GM21723 (cell line): ENCODE results near the gene ADD1.

Experiments used
- ATAC-seq: cut with Tn5 transposase; IDR thresholded peaks from one replicate; pipeline ENCODE4 v1.9.1; 2021; ENCODE audit warnings: mild to moderate bottlenecking, moderate library complexity; ENCODE audit not compliant: unreplicated experiment

Gene ADD1

DNA sequence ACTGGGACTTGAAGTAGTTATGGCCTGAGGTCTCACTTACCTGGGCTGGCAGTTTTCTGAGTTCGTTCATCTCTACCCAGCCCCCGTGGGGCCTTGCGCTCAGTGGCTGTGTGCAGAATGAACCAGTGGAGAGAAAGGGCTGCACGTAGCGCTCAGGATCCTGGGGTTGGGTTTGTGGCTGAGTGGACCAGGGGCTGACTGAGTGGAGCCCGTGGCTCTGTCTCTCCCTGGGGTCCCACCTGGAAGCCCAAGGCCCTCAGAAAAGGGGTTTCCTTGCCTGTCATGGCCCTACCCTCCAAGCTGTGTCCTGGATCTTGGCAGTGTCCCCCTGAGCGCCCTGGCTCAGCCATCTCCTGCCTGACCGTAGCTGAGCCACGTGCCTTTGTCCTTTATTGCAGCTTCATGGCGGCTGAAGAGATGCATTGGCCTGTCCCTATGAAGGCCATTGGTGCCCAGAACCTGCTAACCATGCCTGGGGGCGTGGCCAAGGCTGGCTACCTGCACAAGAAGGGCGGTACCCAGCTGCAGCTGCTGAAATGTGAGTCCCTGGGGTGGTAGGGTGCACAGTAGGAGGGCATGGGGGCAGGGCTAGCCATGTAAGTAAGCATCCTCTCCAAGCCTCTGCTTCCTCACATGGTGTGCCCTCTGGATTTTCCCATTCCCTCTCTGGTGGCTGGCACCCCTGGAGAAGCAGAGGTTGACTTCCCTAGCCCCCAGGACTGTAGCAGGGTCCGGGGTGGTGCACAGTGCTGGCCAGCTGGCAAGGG, 23.2 kb upstream of the ADD1 start:
- no peak for ATAC-seq

DNA sequence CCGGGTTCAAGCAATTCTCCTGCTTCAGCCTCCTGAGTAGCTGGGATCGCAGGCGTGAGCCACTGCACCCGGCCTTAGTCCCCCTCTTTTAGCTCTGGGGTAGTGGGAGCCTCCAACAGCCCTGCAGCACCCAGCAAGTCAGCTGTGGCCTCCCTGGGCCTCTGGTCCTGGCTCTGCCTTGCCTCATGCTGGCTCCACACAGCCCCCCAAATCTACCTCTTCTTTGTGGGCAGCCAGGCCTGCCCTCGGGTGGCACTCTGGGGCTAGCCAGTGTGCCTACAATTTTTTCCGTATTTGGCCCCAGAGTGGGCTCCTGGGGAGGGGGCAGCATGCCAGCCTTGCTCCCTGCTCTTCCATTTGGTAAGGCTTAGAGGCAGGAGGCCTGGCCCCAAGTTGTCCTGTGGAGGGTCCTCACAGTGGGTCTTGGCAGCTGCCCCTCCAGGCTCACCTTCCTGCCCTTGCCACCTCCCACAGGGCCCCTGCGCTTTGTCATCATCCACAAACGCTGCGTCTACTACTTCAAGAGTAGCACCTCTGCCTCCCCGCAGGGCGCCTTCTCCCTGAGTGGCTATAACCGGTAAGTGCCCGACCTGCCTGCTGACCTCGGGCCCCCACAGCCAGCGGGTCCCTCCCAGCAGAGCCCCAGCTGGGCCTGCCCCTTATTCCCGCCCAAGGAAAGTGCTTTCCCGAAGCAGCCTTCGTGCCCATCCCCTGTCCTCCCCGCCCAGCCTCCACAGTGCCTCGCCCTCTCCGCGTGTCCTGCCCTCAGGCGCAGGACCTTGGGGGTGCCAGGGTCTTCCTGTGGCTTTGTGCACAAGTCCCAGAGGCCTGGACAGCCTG, 21.0 kb upstream of the ADD1 start:
- ATAC-seq: no peak

- ATAC-seq: no peak
These were observed 20.4 kb upstream of the ADD1 start for GRCh38 chr4:2823301-2823670.

DNA sequence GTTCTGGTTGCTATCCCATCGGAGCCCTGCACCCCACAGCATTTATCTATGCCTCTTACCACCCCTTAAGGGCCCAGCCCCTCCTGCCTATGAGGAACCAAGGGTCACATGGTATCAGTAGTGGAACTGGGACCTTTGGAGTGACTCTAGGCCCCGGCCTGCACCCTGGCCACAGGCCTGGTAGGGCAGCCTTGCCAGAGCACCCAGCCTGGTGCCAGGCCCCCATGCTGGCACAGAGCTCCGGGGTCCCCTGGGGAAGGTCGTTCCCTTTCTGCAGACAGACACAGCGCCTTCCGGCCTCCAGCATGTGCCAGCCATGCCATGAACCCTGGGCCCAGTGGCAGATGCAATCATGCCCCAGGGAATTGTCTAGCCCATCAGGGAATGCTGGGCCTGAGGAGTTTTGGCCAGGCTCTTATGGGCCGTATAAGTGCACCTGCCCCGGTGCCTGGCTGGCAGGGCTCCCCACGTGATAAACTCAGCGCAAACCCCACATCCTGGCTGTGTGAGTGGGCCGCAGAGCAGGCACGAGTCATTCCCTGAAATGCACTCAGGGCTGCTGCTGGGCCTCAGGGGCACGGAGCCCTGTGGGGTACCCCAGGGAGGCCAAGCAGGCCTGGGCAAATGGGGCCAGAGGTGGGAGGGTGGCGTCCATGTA, 19.8 kb upstream of the ADD1 start:
- ATAC-seq: no peak

- ATAC-seq: no peak
These were observed 19.3 kb upstream of the ADD1 start for GRCh38 chr4:2824329-2824835.

DNA sequence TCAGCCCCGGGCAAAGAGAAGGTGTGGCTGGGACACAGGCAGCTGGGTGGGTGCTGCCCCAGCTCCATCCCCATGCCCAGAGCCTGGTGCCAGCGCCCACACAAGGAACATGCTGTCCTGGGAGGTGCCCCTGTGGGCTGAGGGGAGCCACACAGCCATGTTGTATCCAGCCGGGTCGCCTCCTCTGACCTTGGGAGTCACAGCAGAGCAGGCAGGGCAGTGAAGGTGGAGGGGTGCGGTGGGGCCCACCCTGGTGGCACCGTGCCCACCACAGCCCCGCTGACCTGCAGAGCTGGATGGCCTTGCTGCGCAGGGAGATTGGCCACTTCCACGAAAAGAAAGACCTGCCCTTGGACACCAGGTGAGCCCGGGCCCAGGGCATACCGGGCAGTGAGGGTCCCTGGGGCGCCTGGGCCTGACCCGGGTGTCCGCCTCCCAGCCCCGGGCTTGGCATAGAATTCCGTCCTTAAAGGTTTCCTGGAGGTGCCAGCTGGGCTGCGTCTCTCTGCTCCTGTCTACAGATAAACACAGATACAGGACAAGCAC, 18.7 kb upstream of the ADD1 start:
- no peak for ATAC-seq

GRCh38 chr4:2825740-2826139, 17.9 kb upstream of the ADD1 start:
- ATAC-seq: no peak

DNA sequence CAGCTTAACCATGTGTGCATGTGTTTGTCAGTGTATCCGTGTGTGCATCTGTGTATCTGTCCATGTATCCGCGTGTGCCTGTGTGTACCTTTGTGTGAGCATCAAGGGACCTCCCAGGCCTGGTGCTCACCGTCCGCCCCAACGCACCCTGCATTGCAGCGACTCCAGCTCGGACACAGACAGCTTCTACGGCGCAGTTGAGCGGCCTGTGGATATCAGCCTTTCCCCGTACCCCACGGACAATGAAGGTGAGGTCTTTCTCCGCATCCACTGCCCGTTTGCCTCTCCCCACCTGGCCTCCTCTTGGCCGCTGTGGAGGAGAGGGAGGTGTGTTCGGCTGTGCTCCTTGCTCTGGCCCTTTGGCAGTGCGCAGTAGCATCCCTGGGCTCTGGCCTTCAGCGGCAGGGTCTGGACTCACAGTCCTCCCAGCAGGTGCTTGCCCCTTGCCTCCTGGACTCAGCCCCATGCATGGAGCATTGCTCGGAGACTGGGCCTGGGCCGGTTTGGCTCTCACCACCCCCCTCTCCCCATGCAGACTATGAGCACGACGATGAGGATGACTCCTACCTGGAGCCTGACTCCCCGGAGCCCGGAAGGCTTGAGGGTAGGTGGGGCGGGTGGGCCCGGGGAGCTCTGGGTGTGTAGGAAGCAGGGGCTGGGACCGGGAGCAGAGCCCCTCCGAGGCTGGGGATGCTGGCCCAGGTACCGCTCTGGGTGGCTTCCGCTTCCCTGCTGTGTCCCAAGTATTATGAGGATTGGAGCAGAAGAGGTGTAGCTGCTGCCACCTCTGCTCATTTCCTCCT, 16.4 kb upstream of the ADD1 start:
- no peak for ATAC-seq

- no peak for ATAC-seq
These were observed 15.5 kb upstream of the ADD1 start for GRCh38 chr4:2827874-2828751.

DNA sequence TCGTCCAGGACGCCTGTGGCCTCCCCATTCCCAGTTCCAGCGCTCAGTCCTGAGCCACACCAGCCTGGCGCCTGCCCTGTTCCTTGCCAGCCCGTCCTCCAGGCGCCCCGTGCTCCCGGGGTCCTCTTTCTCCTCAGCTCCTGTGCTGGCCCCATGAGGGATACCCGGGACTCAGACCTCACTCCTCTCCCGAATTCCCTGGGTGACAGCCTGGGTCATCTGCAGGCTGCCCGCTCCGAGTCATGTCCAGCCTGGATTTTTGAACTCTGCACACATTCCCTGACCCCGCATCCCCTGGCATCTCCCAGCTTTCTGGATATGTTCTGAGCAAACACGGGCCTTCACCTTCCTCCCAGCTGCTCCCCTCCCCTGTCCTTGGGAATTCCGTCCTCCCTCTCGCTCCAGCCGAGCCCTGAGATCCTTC, 14.9 kb upstream of the ADD1 start:
- no peak for ATAC-seq

DNA sequence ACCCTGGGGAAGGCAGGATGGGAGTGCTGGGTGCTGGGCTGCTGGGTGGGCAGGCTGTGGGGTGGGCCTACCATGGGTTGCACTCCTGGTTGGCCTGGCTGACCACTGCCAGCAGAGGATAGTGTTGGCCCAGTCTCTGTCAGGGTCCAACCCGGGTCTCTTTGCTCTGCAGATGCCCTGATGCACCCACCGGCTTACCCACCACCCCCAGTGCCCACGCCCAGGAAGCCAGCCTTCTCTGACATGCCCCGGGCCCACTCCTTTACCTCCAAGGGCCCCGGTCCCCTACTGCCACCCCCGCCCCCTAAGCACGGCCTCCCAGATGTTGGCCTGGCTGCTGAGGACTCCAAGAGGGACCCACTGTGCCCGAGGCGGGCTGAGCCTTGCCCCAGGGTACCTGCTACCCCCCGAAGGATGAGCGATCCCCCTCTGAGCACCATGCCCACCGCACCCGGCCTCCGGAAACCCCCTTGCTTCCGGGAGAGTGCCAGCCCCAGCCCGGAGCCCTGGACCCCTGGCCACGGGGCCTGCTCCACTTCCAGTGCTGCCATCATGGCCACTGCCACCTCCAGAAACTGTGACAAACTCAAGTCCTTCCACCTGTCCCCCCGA, 14.2 kb upstream of the ADD1 start:
- no peak for ATAC-seq

DNA sequence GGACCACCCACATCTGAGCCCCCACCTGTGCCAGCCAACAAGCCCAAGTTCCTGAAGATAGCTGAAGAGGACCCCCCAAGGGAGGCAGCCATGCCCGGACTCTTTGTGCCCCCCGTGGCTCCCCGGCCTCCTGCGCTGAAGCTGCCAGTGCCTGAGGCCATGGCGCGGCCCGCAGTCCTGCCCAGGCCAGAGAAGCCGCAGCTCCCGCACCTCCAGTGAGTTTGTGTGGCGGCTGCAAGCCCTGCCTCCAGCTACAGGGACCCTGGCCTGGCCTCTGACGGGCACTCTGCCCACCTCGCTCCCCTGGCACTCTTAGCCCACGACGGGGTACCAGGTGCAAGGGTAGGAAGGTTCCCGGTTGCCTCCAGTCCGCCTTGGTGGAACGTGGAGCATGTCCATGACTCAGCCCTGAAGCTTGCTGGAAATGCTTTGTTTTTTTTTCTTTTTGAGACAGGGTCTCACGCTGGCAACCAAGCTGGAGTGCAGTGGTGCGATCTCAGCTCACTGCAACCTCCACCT, 13.7 kb upstream of the ADD1 start:
- ATAC-seq: no peak

DNA sequence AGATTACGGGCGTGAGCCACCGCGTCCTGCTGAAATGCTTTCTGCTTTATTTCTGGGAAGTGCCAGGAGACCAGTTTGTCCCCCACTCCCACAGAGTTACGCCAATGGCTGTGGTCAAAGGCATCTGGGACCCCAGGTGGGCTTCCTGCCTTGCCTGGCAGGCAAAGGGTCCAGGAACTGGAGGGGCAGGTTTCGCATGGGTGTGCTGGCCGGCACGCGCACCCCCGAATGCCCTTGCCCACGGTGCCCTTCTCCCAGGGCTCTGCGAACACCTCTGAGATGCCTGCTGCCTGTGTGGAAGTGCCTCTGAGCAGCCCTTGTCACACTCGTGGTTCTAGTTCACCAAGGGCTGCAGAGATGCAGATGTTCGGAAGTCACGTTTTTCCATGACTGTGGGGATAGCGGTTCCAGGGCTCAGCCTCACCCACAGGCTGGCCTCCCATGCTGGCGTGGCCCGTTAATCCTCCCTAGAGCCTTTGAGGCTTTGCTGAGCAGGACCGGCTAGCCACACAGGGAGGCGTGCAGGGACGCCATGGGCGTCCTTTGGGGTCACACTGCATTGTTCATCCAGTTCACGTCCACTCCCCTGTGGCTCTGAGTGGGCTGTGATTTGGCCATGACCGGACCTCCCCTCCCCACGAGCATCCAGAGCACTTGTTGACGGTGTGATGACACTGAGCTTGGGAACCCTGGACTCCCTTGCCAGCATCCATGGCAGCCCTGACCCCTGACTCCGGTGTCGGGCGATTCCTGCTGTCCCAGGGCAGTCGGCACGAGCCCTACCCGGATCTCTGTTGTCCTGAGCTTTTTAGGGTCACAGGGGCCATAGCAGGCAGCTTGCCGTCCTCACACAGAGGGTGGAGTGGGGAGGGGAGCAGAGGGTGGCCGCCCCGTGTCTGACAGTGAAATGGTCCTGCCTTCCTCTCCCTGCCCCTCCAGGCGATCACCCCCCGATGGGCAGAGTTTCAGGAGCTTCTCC, 12.7 kb upstream of the ADD1 start:
- no peak for ATAC-seq

DNA sequence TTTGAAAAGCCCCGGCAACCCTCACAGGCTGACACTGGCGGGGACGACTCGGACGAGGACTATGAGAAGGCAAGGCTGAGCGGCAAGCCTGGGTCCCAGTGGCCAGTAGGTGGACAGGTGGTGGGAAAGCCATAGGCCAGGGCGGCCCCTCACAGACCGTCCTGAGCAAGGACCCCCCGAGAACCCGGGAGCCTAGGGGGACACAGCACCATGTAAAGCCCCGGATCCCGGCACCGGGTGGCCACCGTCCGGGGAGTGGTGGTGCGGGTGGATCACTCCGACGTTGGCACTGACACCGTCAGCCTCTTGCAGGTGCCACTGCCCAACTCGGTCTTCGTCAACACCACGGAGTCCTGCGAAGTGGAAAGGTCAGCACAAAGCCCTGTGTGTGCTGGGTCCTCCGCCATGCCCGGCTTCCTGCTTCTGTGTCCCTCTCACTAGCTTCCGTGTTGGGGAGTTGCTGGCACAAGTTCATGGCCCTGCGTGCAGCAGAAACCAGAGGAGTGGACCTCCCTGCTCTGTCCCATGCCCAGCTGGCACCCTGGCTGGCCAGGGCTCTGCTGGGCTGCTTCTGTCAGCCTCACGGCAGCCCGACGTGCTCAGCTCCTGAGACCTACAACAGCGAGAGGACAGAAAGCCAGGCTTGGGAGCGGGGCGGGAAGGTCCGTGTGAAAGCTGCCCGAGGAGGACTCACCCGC, 11.9 kb upstream of the ADD1 start:
- no peak for ATAC-seq

DNA sequence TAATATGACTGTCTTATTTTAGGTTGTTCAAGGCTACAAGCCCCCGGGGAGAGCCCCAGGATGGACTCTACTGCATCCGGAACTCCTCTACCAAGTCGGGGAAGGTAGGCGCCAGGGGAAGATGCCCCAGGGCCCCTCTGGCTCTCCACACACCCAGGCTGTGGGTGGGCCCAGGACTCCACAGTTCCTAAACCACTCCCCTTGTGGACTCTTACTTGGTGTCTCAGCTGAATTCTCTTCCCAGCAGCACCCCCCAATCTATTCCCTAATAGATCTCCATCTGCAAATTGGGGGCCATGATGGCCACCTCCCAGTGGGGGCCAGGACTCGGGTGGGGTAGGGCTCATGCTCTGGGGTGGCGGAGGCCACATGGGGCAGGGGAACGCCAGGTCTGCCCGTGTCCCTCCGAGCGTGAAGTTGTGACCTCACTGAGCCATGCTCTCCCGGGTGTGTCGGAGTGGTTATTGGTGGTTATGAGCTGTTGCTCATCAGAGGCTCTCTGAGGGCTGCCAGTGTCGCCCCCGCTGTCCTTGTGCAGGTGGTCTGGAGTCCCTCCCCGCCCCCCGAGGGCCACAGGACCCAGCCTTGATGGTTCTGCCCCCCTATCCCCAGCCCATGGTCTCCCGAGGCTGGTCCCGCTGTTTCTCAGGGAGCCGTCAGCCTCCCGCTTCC, 11.2 kb upstream of the ADD1 start:
- ATAC-seq: peak; percentile 73

- no peak for ATAC-seq
These were observed 10.5 kb upstream of the ADD1 start for GRCh38 chr4:2832981-2833670.
